Body of pancreas (tissue), 4 donors: ENCODE results near the gene DIAPH1. TPM values are rescaled to one million over a fixed set of nuclear protein-coding genes. Genes with fewer than 3 reads are reported as not detected.
A peak's percentile ranks its signal among the peaks of the same experiment; 100 is the strongest.

Source experiments
- ATAC-seq: fragments of 150-250 bp; one replicate; pipeline ENCODE4 v1.9.1; 2016
- DNase-seq, 4 donors: peaks; one replicate each; pipeline ENCODE4 v3.0.0-alpha.2; 2019
- H3K27ac ChIP-seq, 4 donors: fragments of 200-600 bp; sonication (generic); 1 replicate in 3 of 4; 2 replicates in 1 of 4; pipeline versions ENCODE4 v1.5.1 to v1.6.1; 2016 to 2019; ENCODE audit warnings: mild to moderate bottlenecking in 1 of 4, mixed read lengths in 1 of 4, moderate library complexity in 1 of 4
- H3K27me3 ChIP-seq, 2 donors: fragments of 200-600 bp; sonication (generic); one replicate each; pipeline ENCODE4 v1.6.0; 2016; ENCODE audit warnings: mild to moderate bottlenecking in 1 of 2
- H3K36me3 ChIP-seq, 2 donors: fragments of 200-600 bp; sonication (generic); replicated peaks in 1 of 2; 2 replicates each; pipeline ENCODE4 v1.5.1; 2016; ENCODE audit warnings: low read depth in 2 of 2; ENCODE audit not compliant: insufficient read depth in 1 of 2
- H3K4me1 ChIP-seq: fragments of 200-600 bp; sonication (generic); one replicate; pipeline ENCODE4 v1.6.0; 2016
- H3K4me3 ChIP-seq, 2 donors: fragments of 200-600 bp; sonication (generic); 1 replicate in 1 of 2; 2 replicates in 1 of 2; pipeline ENCODE4 v1.5.1; 2016 to 2019
- H3K9me3 ChIP-seq, 3 donors: fragments of 200-600 bp; sonication (generic); 1 replicate in 2 of 3; 2 replicates in 1 of 3; pipeline ENCODE4 v1.5.1; 2016
- POLR2A ChIP-seq, 3 donors: fragments of 450-650 bp; IDR thresholded peaks; one replicate each; pipeline ENCODE4 v1.6.1; 2016; ENCODE audit warnings: antibody characterized with exemption in 3 of 3, mild to moderate bottlenecking in 2 of 3
- WGBS, 2 donors: methylation state at CpG; one replicate each; pipeline ENCODE4 v1.1.5; 2017; 5-methylcytosine and 5-hydroxymethylcytosine counted together
- intact Hi-C: fragments of 100-400 bp; cut with DNase I; formaldehyde crosslinking; loops from one replicate; pipeline ENCODE4 v1.15.1; 2023
- total RNA-seq, 2 donors: library from RNA; depleted of rRNA; stranded (reverse); fragments of >200 nt; gene quantifications; one replicate each; pipeline ENCODE4 v1.1.0, GENCODE V29; 2016
- TF ChIP-seq, protein P1 (sequence below), 7 experiments: fragments of 450-650 bp in 4 of 7; fragments of 200-600 bp in 3 of 7; sonication (generic) in 3 of 7; IDR thresholded peaks; one replicate each; pipeline ENCODE4 v1.5.1; 2016 to 2019; ENCODE audit warnings: antibody characterized with exemption in 7 of 7

DIAPH1 gene
- total RNA-seq, 2 donors from 2014 or later = 28.3 to 47.0 TPM

DNA sequence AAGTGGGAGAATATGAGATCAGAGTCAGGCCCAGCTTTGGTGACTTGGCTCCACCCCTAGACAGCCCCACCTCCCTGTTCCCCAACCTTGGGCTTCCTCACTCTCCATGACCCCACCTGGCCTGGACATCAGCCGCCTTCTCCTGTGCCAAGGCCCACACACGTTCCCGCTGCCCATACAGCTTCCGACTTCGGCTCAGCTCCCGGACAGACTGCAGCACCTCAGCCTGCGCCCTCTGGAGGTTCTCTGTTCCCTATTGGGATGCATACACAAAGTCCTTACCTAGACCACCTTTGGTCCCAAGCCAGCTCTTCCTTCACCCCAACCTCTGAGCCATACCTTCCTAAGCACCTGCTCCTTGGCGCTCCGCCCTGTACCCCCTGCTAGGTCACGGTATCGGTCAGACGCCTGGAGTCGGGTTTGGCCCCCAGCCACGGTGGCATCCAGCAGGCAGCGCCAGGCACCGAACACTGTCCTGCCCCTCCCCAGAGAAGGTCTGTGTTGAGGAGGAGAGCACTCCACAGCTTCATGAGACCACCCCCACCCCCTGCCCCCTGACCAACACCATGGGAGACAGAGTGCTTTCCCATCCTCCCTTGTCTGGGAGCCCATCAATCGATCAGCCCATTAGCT lies 30.4 kb upstream of the DIAPH1 start:
- WGBS, 2 donors = 90 to 93% methylated on average over 16 to 17 of the region's 17 CpGs
- DNase-seq = peak in 3 of 4 donors; percentile 26 to 31 (median 27)
- no peaks in the 10 kb centered on the region for H3K27me3 ChIP-seq
- TF ChIP-seq, protein P1, sequence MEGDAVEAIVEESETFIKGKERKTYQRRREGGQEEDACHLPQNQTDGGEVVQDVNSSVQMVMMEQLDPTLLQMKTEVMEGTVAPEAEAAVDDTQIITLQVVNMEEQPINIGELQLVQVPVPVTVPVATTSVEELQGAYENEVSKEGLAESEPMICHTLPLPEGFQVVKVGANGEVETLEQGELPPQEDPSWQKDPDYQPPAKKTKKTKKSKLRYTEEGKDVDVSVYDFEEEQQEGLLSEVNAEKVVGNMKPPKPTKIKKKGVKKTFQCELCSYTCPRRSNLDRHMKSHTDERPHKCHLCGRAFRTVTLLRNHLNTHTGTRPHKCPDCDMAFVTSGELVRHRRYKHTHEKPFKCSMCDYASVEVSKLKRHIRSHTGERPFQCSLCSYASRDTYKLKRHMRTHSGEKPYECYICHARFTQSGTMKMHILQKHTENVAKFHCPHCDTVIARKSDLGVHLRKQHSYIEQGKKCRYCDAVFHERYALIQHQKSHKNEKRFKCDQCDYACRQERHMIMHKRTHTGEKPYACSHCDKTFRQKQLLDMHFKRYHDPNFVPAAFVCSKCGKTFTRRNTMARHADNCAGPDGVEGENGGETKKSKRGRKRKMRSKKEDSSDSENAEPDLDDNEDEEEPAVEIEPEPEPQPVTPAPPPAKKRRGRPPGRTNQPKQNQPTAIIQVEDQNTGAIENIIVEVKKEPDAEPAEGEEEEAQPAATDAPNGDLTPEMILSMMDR (IDR thresholded peaks at IDR 0.05) = no peak
- TF ChIP-seq POLR2A (IDR thresholded peaks at IDR 0.05) = no peak
- peaks cover 18% of the 10 kb centered on the region for H3K4me1 ChIP-seq
- H3K36me3 ChIP-seq = no peaks in the 10 kb centered on the region
- no peak overlapping the region for H3K27ac ChIP-seq
- H3K4me3 ChIP-seq = no peak overlapping the region
- intact Hi-C loops = no loop called here
- ATAC-seq = no peak
- no peaks in the 10 kb centered on the region for H3K9me3 ChIP-seq

GRCh38 chr5:141647851-141648250 lies 29.1 kb upstream of the DIAPH1 start:
- peaks cover 18% of the 10 kb centered on the region for H3K4me1 ChIP-seq
- no peak overlapping the region for H3K27ac ChIP-seq
- TF ChIP-seq POLR2A (IDR thresholded peaks at IDR 0.05) = no peak
- TF ChIP-seq, protein P1 (IDR thresholded peaks at IDR 0.05) = no peak
- no peak for DNase-seq
- intact Hi-C loops = no loop called here
- H3K9me3 ChIP-seq = no peaks in the 10 kb centered on the region
- H3K27me3 ChIP-seq = no peaks in the 10 kb centered on the region
- no peak for ATAC-seq
- 74 to 80% methylated on average over 3 of the region's 3 CpGs for WGBS, 2 donors
- no peaks in the 10 kb centered on the region for H3K36me3 ChIP-seq
- no peak overlapping the region for H3K4me3 ChIP-seq

DNA sequence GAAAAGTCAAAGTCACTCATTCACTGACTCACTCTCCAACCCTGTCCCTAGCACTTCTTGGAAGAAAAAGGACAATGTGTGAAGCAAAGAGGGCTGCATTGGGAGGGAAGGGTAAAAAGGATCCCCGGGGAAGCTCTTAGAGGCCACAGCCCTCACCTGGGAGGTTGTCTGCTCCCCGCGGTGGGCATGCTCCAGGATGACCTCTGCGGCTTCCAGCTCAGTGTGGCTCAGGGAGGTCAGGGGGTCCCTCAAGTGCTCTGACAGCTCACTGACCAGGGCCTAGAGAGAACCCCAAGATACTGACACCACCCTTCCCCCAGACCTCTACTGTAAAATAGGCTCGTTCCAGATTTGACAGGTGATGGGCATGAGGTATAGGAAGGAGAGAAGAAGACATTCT lies 28.4 kb upstream of the DIAPH1 start:
- no peaks in the 10 kb centered on the region for H3K36me3 ChIP-seq
- H3K4me3 ChIP-seq = no peak overlapping the region
- H3K4me1 ChIP-seq = peaks cover 18% of the 10 kb centered on the region
- no peak for TF ChIP-seq POLR2A (IDR thresholded peaks at IDR 0.05)
- TF ChIP-seq, protein P1 (IDR thresholded peaks at IDR 0.05) = no peak
- intact Hi-C loops = no loop called here
- H3K27ac ChIP-seq = no peak overlapping the region
- DNase-seq (no peak), ATAC-seq (no peak)
- no peaks in the 10 kb centered on the region for H3K27me3 ChIP-seq
- WGBS, 2 donors = 84 to 90% methylated on average over 5 of the region's 5 CpGs
- H3K9me3 ChIP-seq = no peaks in the 10 kb centered on the region

GRCh38 chr5:141646026-141646425 lies 27.2 kb upstream of the DIAPH1 start:
- WGBS, 2 donors = 83 to 92% methylated on average over 6 of the region's 6 CpGs
- intact Hi-C loops = no loop called here
- no peaks in the 10 kb centered on the region for H3K36me3 ChIP-seq

More at GRCh38 chr5:141646026-141646425, 27.2 kb upstream of the DIAPH1 start:
- no peak for TF ChIP-seq POLR2A (IDR thresholded peaks at IDR 0.05)
- TF ChIP-seq, protein P1 (IDR thresholded peaks at IDR 0.05) = no peak
- DNase-seq (no peak), ATAC-seq (no peak)
- peaks cover 10% of the 10 kb centered on the region for H3K4me1 ChIP-seq
- no peaks in the 10 kb centered on the region for H3K9me3 ChIP-seq
- H3K27me3 ChIP-seq = no peaks in the 10 kb centered on the region
- H3K27ac ChIP-seq = no peak overlapping the region
- H3K4me3 ChIP-seq = no peak overlapping the region
